Measurements from ENCODE around the gene ZNF680. TPM values are rescaled to one million over a fixed set of nuclear protein-coding genes. Genes with fewer than 3 reads are reported as not detected.

The ZNF680 gene
- total RNA-seq, 2 experiments from 2014 or later: 48.4 to 62.6 TPM

GRCh38 chr7:64562256-64562625 is 630 bp downstream of the ZNF680 start:
- no peaks in the 10 kb centered on the region for H4K20me1 ChIP-seq (ENCODE audit: insufficient read depth, low read length)
- peaks cover 24% of the 10 kb centered on the region for H3K36me3 ChIP-seq (ENCODE audit: insufficient read depth, low read length)
- peaks cover 52% of the 10 kb centered on the region for H3K4me1 ChIP-seq (ENCODE audit: insufficient read depth, low read length, poor library complexity, severe bottlenecking)
- peak overlapping the region; percentile 69; the same call in 1 of the 2 replicates for H2AFZ ChIP-seq (ENCODE audit: low read length)
- peak overlapping the region; percentile 77 for H3K4me3 ChIP-seq (ENCODE audit: low read depth, low read length, poor library complexity, severe bottlenecking)
- BruUV-seq (replicated peaks): TSS peak; percentile 71
- peak overlapping the region; percentile 86 for H3K27ac ChIP-seq (ENCODE audit: low read depth, low read length, poor library complexity, severe bottlenecking)
- intact Hi-C loops (cut with micrococcal nuclease; ENCODE audit: unreplicated experiment): loop anchor here (5.0 to 10.0 kb wide), 3 partner anchors 55 to 473 kb away; no protein-coding TSS in a partner anchor
- no peaks in the 10 kb centered on the region for H3K9me2 ChIP-seq (ENCODE audit: insufficient read depth, low read length)
- H3K9me3 ChIP-seq (ENCODE audit: low read length): no peaks in the 10 kb centered on the region
- ChIA-PET CTCF (ENCODE audit: unreplicated experiment) (interaction anchor here (1.3 kb wide), 1 partner anchor 68 kb away, joined by 4 read pairs; no protein-coding TSS in a partner anchor), POLR2A (interaction anchor here (0.6 to 1.9 kb wide), 15 partner anchors 9 to 461 kb away, joined by 3 to 13 read pairs (median 5); partner anchors contain the start of genes ZNF107 and ZNF736)
- peak; percentile 19 for DNase-seq (ENCODE audit: low spot score)
- H3K4me2 ChIP-seq (ENCODE audit: low read length): peak overlapping the region; percentile 55
- TF ChIP-seq EZH2phosphoT487 (IDR thresholded peaks at IDR 0.05; ENCODE audit: borderline replicate concordance, low read depth, low read length) (no peak), CTCF (conservative IDR thresholded peaks at IDR 0.05; ENCODE audit: low read length) (no peak)
- H3K79me2 ChIP-seq (ENCODE audit: insufficient read depth, low read depth, low read length): peaks cover 61% of the 10 kb centered on the region

- no peak for DNase-seq (ENCODE audit: low spot score)
- ChIA-PET CTCF (ENCODE audit: unreplicated experiment) (no interaction called here), POLR2A (no interaction called here)
- Histone ChIP-seq H2AFZ (ENCODE audit: low read length) (no peak overlapping the region), H3K79me2 (ENCODE audit: insufficient read depth, low read depth, low read length) (peaks cover 91% of the 10 kb centered on the region), H3K9me2 (ENCODE audit: insufficient read depth, low read length) (no peaks in the 10 kb centered on the region), H3K4me2 (ENCODE audit: low read length) (peak overlapping the region; percentile 76), H3K27ac (ENCODE audit: low read depth, low read length, poor library complexity, severe bottlenecking) (peak overlapping the region; percentile 98), H3K36me3 (ENCODE audit: insufficient read depth, low read length) (peaks cover 53% of the 10 kb centered on the region), H3K9me3 (ENCODE audit: low read length) (peaks cover 19% of the 10 kb centered on the region), H3K4me3 (ENCODE audit: low read depth, low read length, poor library complexity, severe bottlenecking) (peak overlapping the region; percentile 77), H3K4me1 (ENCODE audit: insufficient read depth, low read length, poor library complexity, severe bottlenecking) (peaks cover 68% of the 10 kb centered on the region), H4K20me1 (ENCODE audit: insufficient read depth, low read length) (no peaks in the 10 kb centered on the region)
- BruUV-seq (replicated peaks): no TSS peak
- intact Hi-C loops (cut with micrococcal nuclease; ENCODE audit: unreplicated experiment): loop anchor here (2.0 to 5.0 kb wide), 3 partner anchors 128 to 348 kb away; no protein-coding TSS in a partner anchor
- TF ChIP-seq CTCF (conservative IDR thresholded peaks at IDR 0.05; ENCODE audit: low read length) (no peak), EZH2phosphoT487 (IDR thresholded peaks at IDR 0.05; ENCODE audit: borderline replicate concordance, low read depth, low read length) (no peak)
Measured at GRCh38 chr7:64559206-64559605, 3.7 kb downstream of the ZNF680 start.

- Histone ChIP-seq H2AFZ (ENCODE audit: low read length) (no peak overlapping the region), H3K4me1 (ENCODE audit: insufficient read depth, low read length, poor library complexity, severe bottlenecking) (peaks cover 64% of the 10 kb centered on the region)
- intact Hi-C loops (cut with micrococcal nuclease; ENCODE audit: unreplicated experiment): loop anchor here (2.0 to 5.0 kb wide), 3 partner anchors 129 to 349 kb away; no protein-coding TSS in a partner anchor
Measured at GRCh38 chr7:64558781-64559180, 4.1 kb downstream of the ZNF680 start.

More at GRCh38 chr7:64558781-64559180, 4.1 kb downstream of the ZNF680 start:
- ChIA-PET POLR2A (interaction anchor here (0.7 kb wide), 1 partner anchor 1068 kb away, joined by 4 read pairs; no protein-coding TSS in a partner anchor), CTCF (ENCODE audit: unreplicated experiment) (no interaction called here)
- peak overlapping the region; percentile 98 for H3K27ac ChIP-seq (ENCODE audit: low read depth, low read length, poor library complexity, severe bottlenecking)
- TF ChIP-seq CTCF (conservative IDR thresholded peaks at IDR 0.05; ENCODE audit: low read length): no peak
- TF ChIP-seq EZH2phosphoT487 (IDR thresholded peaks at IDR 0.05; ENCODE audit: borderline replicate concordance, low read depth, low read length): no peak
- peaks cover 93% of the 10 kb centered on the region for H3K79me2 ChIP-seq (ENCODE audit: insufficient read depth, low read depth, low read length)
- H3K9me2 ChIP-seq (ENCODE audit: insufficient read depth, low read length): no peaks in the 10 kb centered on the region
- DNase-seq (ENCODE audit: low spot score): no peak
- peaks cover 19% of the 10 kb centered on the region for H3K9me3 ChIP-seq (ENCODE audit: low read length)
- H3K4me3 ChIP-seq (ENCODE audit: low read depth, low read length, poor library complexity, severe bottlenecking): peak overlapping the region; percentile 77
- peak overlapping the region; percentile 76 for H3K4me2 ChIP-seq (ENCODE audit: low read length)
- BruUV-seq (replicated peaks): no TSS peak
- no peaks in the 10 kb centered on the region for H4K20me1 ChIP-seq (ENCODE audit: insufficient read depth, low read length)
- H3K36me3 ChIP-seq (ENCODE audit: insufficient read depth, low read length): peaks cover 55% of the 10 kb centered on the region
